Loucy (cell line): ENCODE measurements around the gene DRC7.
"Not testable (repeated sequence)": the region's sequence is repeated elsewhere in the genome, so short reads cannot be mapped to it uniquely, and the experiment has no call there.

Experiments used
- H2AFZ ChIP-seq: fragments of 200-600 bp; sonication (generic); 2 replicates; pipeline ENCODE4 v1.6.0; 2016; ENCODE audit warnings: antibody characterized with exemption, mild to moderate bottlenecking, low read length, moderate library complexity
- H3F3A ChIP-seq: fragments of 200-600 bp; 2 replicates; pipeline ENCODE4 v1.6.0; 2016; ENCODE audit warnings: antibody characterized with exemption, low read depth, mild to moderate bottlenecking
- H3K27me3 ChIP-seq: fragments of 200-600 bp; sonication (generic); 2 replicates; pipeline ENCODE4 v1.6.1; 2014; ENCODE audit warnings: low read length, mild to moderate bottlenecking; ENCODE audit not compliant: insufficient read depth, poor library complexity, severe bottlenecking
- H3K36me3 ChIP-seq: fragments of 200-600 bp; sonication (generic); 2 replicates; pipeline ENCODE4 v1.6.1; 2016; ENCODE audit warnings: low read length; ENCODE audit not compliant: insufficient read depth
- H3K4me1 ChIP-seq: fragments of 200-600 bp; sonication (generic); 2 replicates; pipeline ENCODE4 v1.5.1; 2014; ENCODE audit warnings: low read length, mild to moderate bottlenecking; ENCODE audit not compliant: insufficient read depth, poor library complexity, severe bottlenecking
- H3K4me2 ChIP-seq: fragments of 200-600 bp; sonication (generic); 2 replicates; pipeline ENCODE4 v1.6.0; 2014; ENCODE audit warnings: antibody characterized with exemption, low read length, low read depth, mild to moderate bottlenecking; ENCODE audit not compliant: poor library complexity, severe bottlenecking
- H3K4me3 ChIP-seq: fragments of 200-600 bp; sonication (generic); 2 replicates; pipeline ENCODE4 v1.5.1; 2014; ENCODE audit warnings: low read length, mild to moderate bottlenecking, mixed read lengths; ENCODE audit not compliant: poor library complexity, severe bottlenecking
- H3K79me2 ChIP-seq: fragments of 200-600 bp; sonication (generic); 2 replicates; pipeline ENCODE4 v1.6.1; 2014; ENCODE audit warnings: low read length; ENCODE audit not compliant: insufficient read depth
- H3K9ac ChIP-seq: fragments of 200-600 bp; sonication (generic); 2 replicates; pipeline ENCODE4 v1.6.0; 2014; ENCODE audit warnings: mild to moderate bottlenecking, low read depth, low read length, moderate library complexity; ENCODE audit not compliant: poor library complexity, severe bottlenecking
- H3K9me2 ChIP-seq: fragments of 200-600 bp; sonication (generic); replicated peaks from 2 replicates; pipeline ENCODE4 v1.6.1; 2016; ENCODE audit warnings: low read depth, low read length, mixed read lengths
- H3K9me3 ChIP-seq: fragments of 200-600 bp; sonication (generic); 2 replicates; pipeline ENCODE4 v1.6.1; 2014; ENCODE audit warnings: mild to moderate bottlenecking, antibody characterized with exemption, low read length, low read depth; ENCODE audit not compliant: insufficient read depth
- H4K20me1 ChIP-seq: fragments of 200-600 bp; sonication (generic); 2 replicates; pipeline ENCODE4 v1.6.0; 2014; ENCODE audit warnings: antibody characterized with exemption, low read length, mild to moderate bottlenecking; ENCODE audit not compliant: insufficient read depth, poor library complexity, severe bottlenecking
- CTCF ChIP-seq: fragments of 200-600 bp; sonication (generic); conservative IDR thresholded peaks from 2 replicates; pipeline ENCODE4 v1.5.1; 2014; ENCODE audit warnings: mild to moderate bottlenecking, antibody characterized with exemption, low read length
- EZH2phosphoT487 ChIP-seq: fragments of 200-600 bp; IDR thresholded peaks from 2 replicates; pipeline ENCODE4 v1.6.1; 2018; ENCODE audit warnings: antibody characterized with exemption, mild to moderate bottlenecking, moderate library complexity, borderline replicate concordance

DRC7 gene

GRCh38 chr16:57709663-57710062 lies 15.1 kb downstream of the DRC7 start:
- no peaks in the 10 kb centered on the region for H4K20me1 ChIP-seq
- no peak overlapping the region for H3K4me3 ChIP-seq
- H3K27me3 ChIP-seq = no peaks in the 10 kb centered on the region
- no peaks in the 10 kb centered on the region for H3K79me2 ChIP-seq
- H3K4me1 ChIP-seq = peaks cover 4% of the 10 kb centered on the region
- no peak overlapping the region for H2AFZ ChIP-seq
- no peaks in the 10 kb centered on the region for H3K9me2 ChIP-seq
- TF ChIP-seq EZH2phosphoT487 (no peak), CTCF (no peak)
- no peak overlapping the region for H3K9ac ChIP-seq
- no peak overlapping the region for H3K4me2 ChIP-seq
- no peaks in the 10 kb centered on the region for H3K36me3 ChIP-seq
- H3F3A ChIP-seq = no peaks in the 10 kb centered on the region
- no peaks in the 10 kb centered on the region for H3K9me3 ChIP-seq

GRCh38 chr16:57711346-57711745 lies 16.7 kb downstream of the DRC7 start:
- Histone ChIP-seq H3K4me3 (no peak overlapping the region), H3K27me3 (no peaks in the 10 kb centered on the region)
- no peak for TF ChIP-seq CTCF
- no peak for TF ChIP-seq EZH2phosphoT487

GRCh38 chr16:57711993-57712392 lies 17.4 kb downstream of the DRC7 start:
- Histone ChIP-seq H3K9me3 (no peaks in the 10 kb centered on the region), H3K4me2 (no peak overlapping the region), H4K20me1 (no peaks in the 10 kb centered on the region), H2AFZ (no peak overlapping the region), H3K4me1 (peaks cover 4% of the 10 kb centered on the region), H3K27me3 (no peaks in the 10 kb centered on the region), H3K9me2 (no peaks in the 10 kb centered on the region), H3K79me2 (no peaks in the 10 kb centered on the region), H3K4me3 (no peak overlapping the region), H3K9ac (no peak overlapping the region), H3K36me3 (no peaks in the 10 kb centered on the region), H3F3A (no peaks in the 10 kb centered on the region)
- TF ChIP-seq EZH2phosphoT487 = no peak
- TF ChIP-seq CTCF = no peak

More at GRCh38 chr16:57711346-57711745, 16.7 kb downstream of the DRC7 start:
- H3F3A ChIP-seq = no peaks in the 10 kb centered on the region
- H3K9me2 ChIP-seq = no peaks in the 10 kb centered on the region
- H3K36me3 ChIP-seq = no peaks in the 10 kb centered on the region
- H3K79me2 ChIP-seq = no peaks in the 10 kb centered on the region
- no peak overlapping the region for H3K9ac ChIP-seq
- no peak overlapping the region for H3K4me2 ChIP-seq
- H3K4me1 ChIP-seq = peaks cover 4% of the 10 kb centered on the region
- no peak overlapping the region for H2AFZ ChIP-seq
- H3K9me3 ChIP-seq = no peaks in the 10 kb centered on the region
- no peaks in the 10 kb centered on the region for H4K20me1 ChIP-seq

DNA sequence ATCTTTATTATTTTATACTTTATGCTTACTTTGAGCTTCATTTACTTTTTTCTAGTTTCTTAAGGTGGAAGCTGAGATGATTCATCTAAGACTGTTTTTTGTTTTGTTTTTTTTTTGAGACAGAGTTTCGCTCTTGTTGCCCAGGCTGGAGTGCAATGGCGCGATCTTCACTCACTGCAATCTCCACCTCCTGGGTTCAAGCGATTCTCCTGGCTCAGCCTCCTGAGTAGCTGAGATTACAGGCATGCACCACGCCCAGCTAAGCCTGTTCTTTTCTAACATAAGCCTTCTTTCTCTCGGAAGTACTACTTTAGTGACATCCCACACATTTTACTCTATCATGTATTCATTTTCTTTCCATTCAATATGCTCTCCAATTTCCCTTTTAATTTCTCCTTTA lies 18.0 kb downstream of the DRC7 start:
- not testable (repeated sequence) for H3K9me3 ChIP-seq, H2AFZ ChIP-seq, H3K36me3 ChIP-seq, H3K4me2 ChIP-seq, H3K79me2 ChIP-seq, H4K20me1 ChIP-seq, H3K9me2 ChIP-seq, H3K9ac ChIP-seq, H3F3A ChIP-seq, H3K27me3 ChIP-seq, H3K4me3 ChIP-seq, H3K4me1 ChIP-seq
